ENCODE measurements around the gene TXN2. TPM values are rescaled to one million over a fixed set of nuclear protein-coding genes. Genes with fewer than 3 reads are reported as not detected.

TXN2 gene
- total and polyA plus RNA-seq, 2 donors (not counting 1 experiment from before 2014, with no cell fraction given), result 25.3 to 118 TPM

DNA sequence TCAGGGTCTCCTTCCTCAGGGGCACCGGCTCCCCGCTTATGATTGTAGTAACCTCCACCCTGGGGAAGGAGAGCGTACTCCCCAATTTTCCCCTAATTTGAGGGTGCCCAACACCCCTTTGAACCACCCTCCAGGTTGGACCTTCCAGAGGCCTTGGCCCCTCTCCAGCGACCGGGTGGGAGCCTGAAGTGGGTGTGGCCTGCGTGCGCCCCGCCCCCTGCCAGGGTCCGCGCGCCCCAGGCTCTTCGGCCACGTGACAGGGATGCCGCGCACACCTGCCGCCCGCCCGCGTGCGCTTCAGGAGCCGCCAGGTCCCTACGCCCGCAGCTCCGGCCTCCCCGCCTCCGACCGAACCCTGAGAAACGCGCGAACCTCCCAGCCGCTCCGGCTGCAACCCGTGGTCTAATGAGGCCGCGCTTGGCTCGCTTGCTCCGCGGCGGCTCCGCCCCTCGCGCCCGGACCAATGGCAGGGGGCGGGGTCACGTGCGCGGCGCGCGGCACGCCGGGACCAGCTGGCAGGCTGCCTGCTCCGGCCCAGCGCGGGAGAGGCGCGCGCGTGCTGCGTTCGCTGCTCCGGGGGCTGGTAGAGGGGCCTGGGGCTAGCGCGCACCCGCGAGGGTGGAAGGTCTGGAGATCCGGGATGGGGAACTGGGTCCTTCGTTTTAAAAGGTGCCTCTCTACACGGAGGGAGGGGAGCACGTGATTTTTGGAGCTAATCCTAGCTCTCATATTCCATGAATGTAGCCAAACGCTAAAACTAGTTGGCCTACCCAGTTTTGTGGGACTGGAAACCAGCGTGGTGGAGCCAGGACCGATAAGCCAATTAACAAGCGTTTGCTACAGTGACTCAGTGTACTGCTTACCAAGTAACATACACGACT is 25.4 kb upstream of the TXN2 start, which contains the start of gene FOXRED2:
TSS of gene FOXRED2 (minus strand) at position 404 of the 881 bp plus-strand sequence. CDS start 618 bp downstream, outside the sequence.
- Histone ChIP-seq H3K79me2 (ENCODE audit: control insufficient read depth, insufficient read depth, low read length) (no peaks in the 10 kb centered on the region), H3K4me1 (ENCODE audit: control insufficient read depth, extremely low read depth, insufficient read depth, low read length) (no peaks in the 10 kb centered on the region), H3K4me2 (ENCODE audit: extremely low read depth, insufficient read depth, low read length) (peak within 1 kb of the TSS; percentile 62), H3K27me3 (ENCODE audit: control insufficient read depth, insufficient read depth, low read length) (no peaks in the 10 kb centered on the region), H3K4me3 (replicated peaks in 1 of 4; ENCODE audit: control extremely low read depth in 1 of 4, insufficient read depth in 1 of 4, low read depth in 3 of 4, low read length in 4 of 4) (peak within 1 kb of the TSS; percentile 45 to 64 (median 54)), H3K9ac (ENCODE audit: insufficient read depth, low read length) (peak within 1 kb of the TSS; percentile 55), H3K27ac (ENCODE audit: insufficient read depth, low read length) (peak within 1 kb of the TSS; percentile 43), H4K20me1 (ENCODE audit: control insufficient read depth, extremely low read depth, insufficient read depth, low read length) (no peaks in the 10 kb centered on the region), H2AFZ (ENCODE audit: low read length) (peak within 1 kb of the TSS; percentile 83), H3K9me3 (ENCODE audit: control insufficient read depth, insufficient read depth, low read depth, low read length) (no peaks in the 10 kb centered on the region), H3K36me3 (ENCODE audit: control insufficient read depth, insufficient read depth, low read length) (peaks cover 11% of the 10 kb centered on the region)
- no peak for TF ChIP-seq EZH2 (IDR thresholded peaks at IDR 0.05; ENCODE audit: low read length, missing control alignments)
- TF ChIP-seq, protein P1, sequence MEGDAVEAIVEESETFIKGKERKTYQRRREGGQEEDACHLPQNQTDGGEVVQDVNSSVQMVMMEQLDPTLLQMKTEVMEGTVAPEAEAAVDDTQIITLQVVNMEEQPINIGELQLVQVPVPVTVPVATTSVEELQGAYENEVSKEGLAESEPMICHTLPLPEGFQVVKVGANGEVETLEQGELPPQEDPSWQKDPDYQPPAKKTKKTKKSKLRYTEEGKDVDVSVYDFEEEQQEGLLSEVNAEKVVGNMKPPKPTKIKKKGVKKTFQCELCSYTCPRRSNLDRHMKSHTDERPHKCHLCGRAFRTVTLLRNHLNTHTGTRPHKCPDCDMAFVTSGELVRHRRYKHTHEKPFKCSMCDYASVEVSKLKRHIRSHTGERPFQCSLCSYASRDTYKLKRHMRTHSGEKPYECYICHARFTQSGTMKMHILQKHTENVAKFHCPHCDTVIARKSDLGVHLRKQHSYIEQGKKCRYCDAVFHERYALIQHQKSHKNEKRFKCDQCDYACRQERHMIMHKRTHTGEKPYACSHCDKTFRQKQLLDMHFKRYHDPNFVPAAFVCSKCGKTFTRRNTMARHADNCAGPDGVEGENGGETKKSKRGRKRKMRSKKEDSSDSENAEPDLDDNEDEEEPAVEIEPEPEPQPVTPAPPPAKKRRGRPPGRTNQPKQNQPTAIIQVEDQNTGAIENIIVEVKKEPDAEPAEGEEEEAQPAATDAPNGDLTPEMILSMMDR (conservative IDR thresholded peaks at IDR 0.05 in 1 of 2, IDR thresholded peaks at IDR 0.05 in 1 of 2; ENCODE audit: low read depth in 1 of 2, low read length in 2 of 2), result no peak
- peak; percentile 67 to 81 for DNase-seq (ENCODE audit: low read depth in 2 of 2)

GRCh38 chr22:36505998-36506635 is 24.7 kb upstream of the TXN2 start:
- H3K4me1 ChIP-seq (ENCODE audit: control insufficient read depth, extremely low read depth, insufficient read depth, low read length), result no peaks in the 10 kb centered on the region
- H2AFZ ChIP-seq (ENCODE audit: low read length), result no peak overlapping the region

More at GRCh38 chr22:36505998-36506635, 24.7 kb upstream of the TXN2 start:
- no peaks in the 10 kb centered on the region for H3K27me3 ChIP-seq (ENCODE audit: control insufficient read depth, insufficient read depth, low read length)
- no peak overlapping the region for H3K27ac ChIP-seq (ENCODE audit: insufficient read depth, low read length)
- H3K79me2 ChIP-seq (ENCODE audit: control insufficient read depth, insufficient read depth, low read length), result no peaks in the 10 kb centered on the region
- peaks cover 6% of the 10 kb centered on the region for H3K36me3 ChIP-seq (ENCODE audit: control insufficient read depth, insufficient read depth, low read length)
- DNase-seq (ENCODE audit: low read depth in 2 of 2), result no peak
- no peak overlapping the region for H3K9ac ChIP-seq (ENCODE audit: insufficient read depth, low read length)
- peak overlapping the region; percentile 51 for H3K4me2 ChIP-seq (ENCODE audit: extremely low read depth, insufficient read depth, low read length)
- no peaks in the 10 kb centered on the region for H4K20me1 ChIP-seq (ENCODE audit: control insufficient read depth, extremely low read depth, insufficient read depth, low read length)
- TF ChIP-seq, protein P1 (conservative IDR thresholded peaks at IDR 0.05 in 1 of 2, IDR thresholded peaks at IDR 0.05 in 1 of 2; ENCODE audit: low read depth in 1 of 2, low read length in 2 of 2), result no peak
- TF ChIP-seq EZH2 (IDR thresholded peaks at IDR 0.05; ENCODE audit: low read length, missing control alignments), result no peak
- H3K9me3 ChIP-seq (ENCODE audit: control insufficient read depth, insufficient read depth, low read depth, low read length), result no peaks in the 10 kb centered on the region
- peak overlapping the region in 3 of 4 experiments; percentile 25 to 64 (median 45) for H3K4me3 ChIP-seq (replicated peaks in 1 of 4; ENCODE audit: control extremely low read depth in 1 of 4, insufficient read depth in 1 of 4, low read depth in 3 of 4, low read length in 4 of 4)

All from fibroblast of lung (primary cell).